ENCODE measurements around the gene OIT3.

The OIT3 gene

GRCh38 chr10:72881291-72881690 lies 12.2 kb upstream of the OIT3 start:
- no peak overlapping the region for H3K4me3 ChIP-seq (ENCODE audit: control insufficient read depth, low read depth, low read length)
- DNase-seq (ENCODE audit: low read depth), result no peak
- no peak for TF ChIP-seq CTCF (conservative IDR thresholded peaks at IDR 0.05; ENCODE audit: control insufficient read depth, insufficient read depth, low read depth, low read length)

DNA sequence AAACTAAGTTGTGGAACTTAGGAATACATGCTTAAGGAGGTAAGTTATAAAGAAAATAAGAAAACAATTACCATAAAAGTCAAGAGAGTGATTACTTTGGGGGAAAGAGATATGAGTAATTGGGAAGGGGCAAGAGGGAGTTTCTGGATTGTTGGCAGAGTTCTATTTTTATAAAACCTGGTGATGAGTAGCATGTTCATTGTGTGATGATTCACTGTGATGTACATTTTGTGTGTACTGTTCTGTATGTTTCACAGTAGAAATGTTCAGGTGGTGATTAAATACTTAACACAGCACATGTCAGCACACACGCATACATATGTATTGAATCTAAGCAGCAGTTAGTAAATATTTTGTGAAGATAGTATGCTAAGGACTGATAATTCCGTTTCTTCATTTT lies 9.7 kb upstream of the OIT3 start:
- peak; percentile 19 for DNase-seq (ENCODE audit: low read depth)
- TF ChIP-seq CTCF (conservative IDR thresholded peaks at IDR 0.05; ENCODE audit: control insufficient read depth, insufficient read depth, low read depth, low read length), result no peak
- no peak overlapping the region for H3K4me3 ChIP-seq (ENCODE audit: control insufficient read depth, low read depth, low read length)

- no peak for DNase-seq (ENCODE audit: low read depth)
- H3K4me3 ChIP-seq (ENCODE audit: control insufficient read depth, low read depth, low read length), result no peak overlapping the region
- no peak for TF ChIP-seq CTCF (conservative IDR thresholded peaks at IDR 0.05; ENCODE audit: control insufficient read depth, insufficient read depth, low read depth, low read length)
These were observed 7.6 kb upstream of the OIT3 start for GRCh38 chr10:72885953-72886352.

DNA sequence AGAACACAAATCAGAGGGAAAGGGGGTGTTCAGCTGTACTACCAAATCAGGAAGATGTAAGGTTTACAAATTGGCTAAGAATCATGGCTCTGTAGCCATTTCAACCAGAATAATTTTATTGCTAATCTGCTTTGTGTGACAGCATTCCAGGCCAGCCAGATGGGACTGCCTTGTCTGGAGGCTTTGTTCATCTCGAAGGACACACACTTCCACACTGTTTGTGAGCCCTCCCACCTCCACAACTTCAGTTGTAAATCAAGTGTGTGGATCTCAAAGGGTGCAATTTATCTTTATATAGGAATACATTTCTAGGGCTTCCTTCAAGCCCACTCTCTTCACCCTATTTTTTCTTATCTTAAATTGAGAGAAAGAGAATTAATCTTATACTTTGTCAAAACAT lies 6.9 kb upstream of the OIT3 start:
- TF ChIP-seq CTCF (conservative IDR thresholded peaks at IDR 0.05; ENCODE audit: control insufficient read depth, insufficient read depth, low read depth, low read length), result no peak
- H3K4me3 ChIP-seq (ENCODE audit: control insufficient read depth, low read depth, low read length), result no peak overlapping the region
- no peak for DNase-seq (ENCODE audit: low read depth)

- H3K4me3 ChIP-seq (ENCODE audit: control insufficient read depth, low read depth, low read length), result no peak overlapping the region
- TF ChIP-seq CTCF (conservative IDR thresholded peaks at IDR 0.05; ENCODE audit: control insufficient read depth, insufficient read depth, low read depth, low read length), result no peak
- no peak for DNase-seq (ENCODE audit: low read depth)
These were observed 6.5 kb upstream of the OIT3 start for GRCh38 chr10:72887043-72887442.

GRCh38 chr10:72888151-72888638 lies 5.3 kb upstream of the OIT3 start:
- no peak overlapping the region for H3K4me3 ChIP-seq (ENCODE audit: control insufficient read depth, low read depth, low read length)
- no peak for DNase-seq (ENCODE audit: low read depth)
- TF ChIP-seq CTCF (conservative IDR thresholded peaks at IDR 0.05; ENCODE audit: control insufficient read depth, insufficient read depth, low read depth, low read length), result no peak

DNA sequence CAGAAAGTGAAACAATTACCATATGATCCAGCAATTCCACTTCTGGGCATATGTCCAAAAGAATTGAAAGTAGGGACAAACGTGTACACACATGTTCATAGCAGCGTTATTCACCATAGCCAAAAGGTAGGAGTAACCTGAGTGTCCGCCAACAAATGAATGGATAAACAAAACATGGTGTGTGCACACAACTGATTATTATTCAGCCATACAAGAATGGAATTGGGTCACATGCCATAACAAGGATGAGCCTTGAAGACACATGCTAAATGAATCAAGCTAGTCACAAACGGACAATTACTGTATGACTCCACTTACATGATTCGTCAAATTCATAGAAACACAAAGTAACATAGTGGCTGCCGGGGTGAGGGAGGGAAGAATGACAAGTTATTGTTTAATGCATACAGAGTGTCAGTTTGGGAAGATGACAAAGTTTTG lies 4.1 kb upstream of the OIT3 start:
- H3K4me3 ChIP-seq (ENCODE audit: control insufficient read depth, low read depth, low read length), result no peak overlapping the region
- TF ChIP-seq CTCF (conservative IDR thresholded peaks at IDR 0.05; ENCODE audit: control insufficient read depth, insufficient read depth, low read depth, low read length), result no peak
- DNase-seq (ENCODE audit: low read depth), result peak; percentile 57

All from fibroblast of mammary gland (primary cell).